ENCODE data around the gene CCT7.
"Not testable (repeated sequence)": the region's sequence is repeated elsewhere in the genome, so short reads cannot be mapped to it uniquely, and the experiment has no call there.

CCT7 gene

DNA sequence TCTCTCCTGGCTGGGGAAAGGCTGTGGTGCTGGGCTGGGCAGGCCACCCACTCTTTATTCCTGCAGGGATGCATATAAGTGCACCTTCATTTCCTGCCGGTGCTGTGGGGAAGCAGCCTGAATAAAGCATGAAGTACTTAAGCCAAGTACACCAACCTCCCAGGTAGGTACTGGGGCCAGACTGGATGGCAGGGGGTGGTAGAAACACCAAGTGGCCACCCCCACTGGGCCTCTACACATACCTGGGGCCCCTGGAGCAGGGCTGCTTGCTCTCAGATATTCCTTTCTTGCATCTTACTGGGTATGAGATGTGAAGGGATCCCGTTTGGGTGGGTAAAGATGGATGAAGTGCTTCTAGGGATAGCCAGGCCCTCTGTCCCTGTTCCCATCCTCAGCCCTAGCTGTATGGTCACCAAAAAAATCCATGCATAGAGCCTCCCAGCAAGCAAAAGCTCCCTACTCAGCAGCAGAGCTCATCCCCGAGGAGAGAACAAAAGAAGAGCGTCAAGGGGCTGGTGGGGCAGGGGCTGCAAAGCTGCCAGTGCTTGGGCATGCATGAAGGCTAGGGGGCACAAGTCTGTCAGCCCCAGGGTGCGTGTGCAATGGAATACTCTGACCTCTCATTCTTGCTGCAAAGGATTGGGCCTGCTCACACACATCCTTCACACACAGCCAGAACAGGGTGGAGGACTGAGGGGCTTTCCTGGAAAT lies 22.0 kb downstream of the CCT7 start:
- DNase-seq (ENCODE audit: low spot score) = no peak

DNA sequence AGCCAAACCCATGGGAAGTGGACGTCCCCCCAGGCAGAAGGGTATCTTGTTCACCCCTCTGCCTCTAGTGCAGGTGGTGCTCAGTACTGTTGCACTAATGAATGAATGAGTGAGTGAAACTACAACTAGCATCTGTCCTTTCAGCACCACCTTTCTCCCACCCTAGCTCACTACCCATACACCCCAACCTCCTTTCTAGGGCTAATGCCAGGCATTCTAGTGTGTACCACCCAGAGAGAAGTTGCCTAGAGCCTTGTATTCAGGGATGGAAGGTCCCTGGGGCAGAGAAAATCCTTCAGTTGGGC lies 22.5 kb downstream of the CCT7 start:
- no peak for DNase-seq (ENCODE audit: low spot score)

DNA sequence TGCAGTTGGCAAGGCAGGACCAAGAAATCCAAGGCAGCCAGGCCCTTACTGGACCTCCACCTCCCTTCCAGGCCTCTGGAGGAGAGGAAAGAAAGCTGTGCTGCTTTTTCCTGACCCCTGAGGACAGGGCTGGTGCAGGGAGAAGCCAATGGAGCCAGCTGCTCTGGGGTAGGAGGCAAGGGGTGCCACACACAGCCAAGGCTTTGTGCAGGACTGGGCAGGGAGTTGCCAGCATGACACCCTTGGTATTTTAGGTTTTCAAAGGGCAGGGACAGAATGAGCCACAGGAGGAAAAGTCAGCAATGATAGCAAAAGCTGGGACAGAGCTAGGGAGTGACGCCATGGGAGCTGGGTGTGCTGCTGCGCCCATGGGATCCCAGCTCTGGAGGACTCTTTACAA lies 22.9 kb downstream of the CCT7 start:
- no peak for DNase-seq (ENCODE audit: low spot score)

DNA sequence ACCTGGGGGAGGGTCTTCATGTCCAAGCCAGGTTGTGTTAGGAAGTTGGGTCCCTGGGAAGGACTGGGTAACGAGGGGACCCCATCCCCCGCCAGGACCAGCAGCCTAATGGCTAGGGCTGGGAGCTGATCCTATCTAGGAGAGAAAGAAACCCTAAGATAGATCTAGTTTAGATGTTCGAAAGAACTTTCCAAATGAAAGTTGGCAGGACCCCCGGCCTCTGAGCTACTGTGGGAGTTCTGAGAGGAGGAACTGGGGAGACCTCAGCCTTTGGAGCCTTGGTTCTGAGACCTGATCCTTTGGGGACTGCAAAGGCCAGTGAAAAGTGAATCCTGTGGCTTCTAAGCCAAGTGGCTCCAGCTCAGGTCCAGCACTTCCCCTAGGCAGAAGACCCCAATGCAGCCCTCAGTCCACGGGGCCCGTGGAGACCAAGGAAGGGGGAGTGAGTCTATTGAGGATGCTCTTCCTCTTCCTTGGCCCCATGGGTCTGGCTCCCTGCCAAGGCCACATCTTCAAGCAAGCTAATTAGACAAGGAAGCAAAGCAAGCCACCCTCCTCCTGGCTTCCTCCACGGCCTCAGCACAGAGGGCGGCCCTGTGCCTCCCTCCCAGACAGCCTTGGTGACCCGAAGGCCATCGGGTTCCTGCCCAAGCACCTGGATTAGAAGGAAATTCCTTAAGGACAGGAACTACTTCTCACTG lies 23.5 kb downstream of the CCT7 start:
- DNase-seq (ENCODE audit: low spot score) = no peak

DNA sequence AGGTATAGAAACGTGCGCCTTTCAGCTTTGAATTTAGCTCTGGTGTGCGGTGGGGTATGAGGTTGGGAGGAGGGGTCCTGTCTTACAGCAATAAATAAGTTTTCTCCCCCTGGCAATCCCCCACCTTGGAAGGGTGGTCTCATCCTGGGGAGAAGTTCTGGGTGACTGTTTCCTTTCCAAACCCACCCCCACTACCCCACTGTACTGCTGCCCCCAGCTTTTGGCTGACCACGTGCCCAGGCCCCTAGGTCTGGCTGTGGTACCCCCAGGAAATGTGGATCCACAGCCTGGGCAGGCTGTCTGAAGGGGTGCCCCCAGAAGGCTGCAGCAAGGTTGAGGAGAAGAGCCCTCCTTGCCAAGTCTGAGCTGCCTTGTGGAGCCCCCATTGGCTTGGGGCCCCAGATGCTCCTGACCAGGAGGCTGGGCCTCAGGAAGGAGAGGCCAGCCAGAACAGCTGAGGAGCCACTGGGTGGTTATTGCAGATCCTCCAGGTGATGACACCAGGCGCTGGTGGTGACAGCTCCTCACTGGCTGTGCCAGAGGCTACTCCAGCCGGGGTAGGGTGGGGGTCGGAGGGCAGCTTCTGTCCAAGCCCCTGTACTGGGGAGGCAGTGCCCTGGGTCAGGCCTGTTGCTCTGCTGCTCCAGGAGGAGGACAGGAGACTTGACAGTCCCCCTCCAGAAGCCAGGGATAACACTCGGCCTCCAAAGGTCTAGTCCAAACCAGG lies 24.2 kb downstream of the CCT7 start:
- DNase-seq (ENCODE audit: low spot score) = no peak

DNA sequence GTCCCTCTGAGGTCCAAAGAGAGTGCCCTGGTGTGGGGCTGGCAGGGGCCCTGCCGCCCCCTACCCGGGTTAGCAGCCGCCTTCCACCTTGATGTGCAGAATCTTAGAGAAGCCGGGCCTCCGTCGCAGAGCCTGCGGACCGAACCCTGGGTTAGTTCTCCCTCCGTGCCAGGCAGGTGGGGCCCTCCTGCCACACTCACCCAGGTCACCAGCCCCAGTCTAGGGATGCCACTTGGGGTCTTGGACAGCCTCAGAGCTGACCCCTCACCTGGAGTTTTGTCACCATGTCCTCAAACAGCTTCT lies 24.8 kb downstream of the CCT7 start:
- no peak for DNase-seq (ENCODE audit: low spot score)

DNA sequence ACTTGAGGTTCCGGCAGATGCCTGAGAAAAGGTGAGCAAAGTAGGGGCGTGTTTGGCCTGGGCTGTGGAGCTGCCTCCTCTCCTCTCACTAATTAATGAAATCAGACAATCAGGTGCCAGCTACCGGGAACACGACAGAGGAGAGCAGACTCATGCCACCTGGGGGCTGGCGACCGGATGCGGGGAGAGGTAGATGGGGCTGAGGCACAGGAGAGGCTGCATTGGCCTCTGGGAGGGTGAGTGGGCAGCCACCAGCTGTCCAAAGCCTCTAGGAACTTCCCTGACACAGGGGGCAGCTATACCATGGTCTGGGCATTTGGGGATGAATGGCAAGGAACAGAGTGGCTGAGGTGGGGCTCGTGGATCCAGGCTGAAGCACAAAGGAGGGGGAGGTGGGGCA lies 25.2 kb downstream of the CCT7 start:
- no peak for DNase-seq (ENCODE audit: low spot score)

DNA sequence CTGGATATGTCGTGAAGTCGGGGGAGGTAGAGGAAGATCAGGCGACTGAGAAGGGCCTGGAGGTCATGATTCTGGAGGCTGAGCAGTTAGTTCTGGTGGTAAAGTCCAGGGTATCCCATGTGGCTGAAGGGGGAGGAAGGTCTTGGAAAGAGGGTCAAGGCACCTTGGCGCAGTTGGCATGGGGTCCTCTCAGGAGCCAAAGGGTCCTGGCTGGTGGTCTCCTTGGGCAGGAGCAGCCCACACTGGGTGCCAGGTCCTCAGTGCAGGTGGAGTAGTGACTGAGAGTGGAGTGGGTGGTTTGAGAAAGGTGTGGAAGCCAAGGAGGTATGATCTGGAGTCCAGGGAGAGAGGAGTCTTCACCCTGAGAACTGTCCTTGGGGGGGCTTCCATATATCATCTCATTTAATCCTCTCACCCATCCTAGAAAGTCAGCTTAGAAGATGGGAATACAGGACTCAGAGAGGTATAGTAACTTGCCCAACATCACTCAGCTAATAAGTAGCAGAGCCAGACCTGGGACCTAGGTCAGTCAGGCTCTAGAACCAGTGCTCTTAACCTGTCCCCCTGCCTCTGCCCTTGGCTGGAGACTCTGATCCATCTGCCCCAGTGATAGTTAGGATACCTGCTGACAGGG lies 25.7 kb downstream of the CCT7 start:
- DNase-seq (ENCODE audit: low spot score) = no peak

DNA sequence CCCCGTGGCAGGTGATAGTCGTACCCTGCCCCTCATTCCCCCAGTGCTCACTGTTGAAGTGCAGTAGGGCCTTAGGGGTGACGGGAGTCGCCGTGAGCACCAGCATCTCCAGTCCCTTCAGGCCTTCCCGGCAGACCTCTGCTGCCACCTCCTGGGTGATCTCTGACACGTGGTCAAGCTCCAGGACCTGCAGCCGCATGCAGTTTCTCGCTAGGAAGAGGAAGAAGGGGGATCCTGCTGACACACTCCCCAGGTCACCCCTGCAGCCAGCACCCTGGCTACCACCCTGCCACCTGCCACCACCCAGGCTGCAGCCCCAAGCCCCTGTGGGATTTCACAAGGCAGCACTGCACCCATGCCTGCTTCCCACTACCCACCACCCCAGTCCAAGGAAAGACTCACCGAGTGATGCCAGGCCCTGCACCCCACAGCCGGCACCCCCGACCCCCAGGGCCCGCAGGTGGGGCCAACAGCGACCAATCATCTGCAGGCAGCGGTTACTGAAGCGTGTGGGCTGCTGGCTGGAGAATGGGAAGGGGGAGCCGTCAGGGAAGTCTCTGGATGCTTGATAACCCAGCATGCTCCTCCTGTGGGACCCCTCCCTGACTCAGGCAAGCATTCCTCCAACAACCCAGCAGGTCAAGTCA lies 26.4 kb downstream of the CCT7 start:
- no peak for DNase-seq (ENCODE audit: low spot score)

DNA sequence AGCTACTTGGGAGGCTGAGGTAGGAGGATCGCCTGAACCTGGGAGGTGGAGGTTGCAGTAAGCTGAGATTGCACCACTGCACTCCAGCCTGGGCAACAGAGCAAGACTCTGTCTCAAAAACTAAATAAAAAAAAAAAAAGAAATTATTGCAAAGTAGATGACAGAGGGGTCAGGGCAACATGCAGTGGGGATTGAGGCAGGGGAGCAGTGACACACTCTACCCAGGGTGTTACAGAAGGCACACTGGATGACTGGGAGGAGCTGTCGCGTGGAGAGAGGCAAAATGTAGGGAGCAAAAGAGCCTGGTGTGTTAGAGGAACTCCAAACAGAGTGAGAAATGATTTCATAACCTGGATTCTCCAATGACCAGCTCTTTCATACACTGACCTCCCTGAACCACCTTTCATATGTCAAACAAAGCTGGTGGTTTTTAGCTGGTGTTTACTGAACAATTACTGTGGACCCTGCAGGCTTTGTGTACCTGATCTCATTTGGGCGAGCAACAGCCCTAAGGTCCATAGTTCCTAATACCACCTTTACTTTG lies 28.1 kb downstream of the CCT7 start:
- no peak for DNase-seq (ENCODE audit: low spot score)

DNA sequence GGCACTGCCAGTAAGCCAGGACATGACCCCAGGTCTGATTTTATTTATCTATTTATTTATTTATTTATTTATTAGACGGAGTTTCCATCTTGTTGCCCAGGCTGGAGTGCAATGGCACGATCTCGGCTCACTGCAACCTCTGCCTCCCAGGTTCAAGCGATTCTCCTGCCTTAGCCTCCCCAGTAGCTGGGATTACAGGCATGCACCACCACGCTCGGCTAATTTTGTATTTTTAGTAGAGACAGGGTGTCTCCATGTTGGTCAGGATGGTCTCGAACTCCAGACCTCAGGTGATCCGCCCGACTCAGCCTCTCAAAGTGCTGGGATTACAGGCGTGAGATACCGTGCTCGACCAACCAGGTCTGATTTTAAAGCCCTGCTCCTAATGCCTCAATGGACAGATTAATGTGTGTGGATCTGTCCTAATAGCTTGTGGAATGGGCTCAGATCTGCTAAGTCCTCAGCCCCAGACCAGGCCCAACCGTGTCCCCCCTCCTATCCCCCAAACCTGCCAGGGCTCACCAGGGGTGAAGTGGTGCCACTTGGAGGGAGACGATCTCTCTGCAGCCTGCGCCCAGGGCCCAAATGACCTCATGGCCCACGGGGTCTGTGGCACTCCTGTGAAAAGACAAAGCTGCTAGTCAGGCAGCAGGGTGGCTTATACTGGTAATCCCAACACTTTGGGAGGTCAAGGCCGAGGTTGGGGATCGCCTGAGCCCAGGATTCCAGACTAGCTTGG lies 28.8 kb downstream of the CCT7 start:
- DNase-seq (ENCODE audit: low spot score) = not testable (repeated sequence)

DNA sequence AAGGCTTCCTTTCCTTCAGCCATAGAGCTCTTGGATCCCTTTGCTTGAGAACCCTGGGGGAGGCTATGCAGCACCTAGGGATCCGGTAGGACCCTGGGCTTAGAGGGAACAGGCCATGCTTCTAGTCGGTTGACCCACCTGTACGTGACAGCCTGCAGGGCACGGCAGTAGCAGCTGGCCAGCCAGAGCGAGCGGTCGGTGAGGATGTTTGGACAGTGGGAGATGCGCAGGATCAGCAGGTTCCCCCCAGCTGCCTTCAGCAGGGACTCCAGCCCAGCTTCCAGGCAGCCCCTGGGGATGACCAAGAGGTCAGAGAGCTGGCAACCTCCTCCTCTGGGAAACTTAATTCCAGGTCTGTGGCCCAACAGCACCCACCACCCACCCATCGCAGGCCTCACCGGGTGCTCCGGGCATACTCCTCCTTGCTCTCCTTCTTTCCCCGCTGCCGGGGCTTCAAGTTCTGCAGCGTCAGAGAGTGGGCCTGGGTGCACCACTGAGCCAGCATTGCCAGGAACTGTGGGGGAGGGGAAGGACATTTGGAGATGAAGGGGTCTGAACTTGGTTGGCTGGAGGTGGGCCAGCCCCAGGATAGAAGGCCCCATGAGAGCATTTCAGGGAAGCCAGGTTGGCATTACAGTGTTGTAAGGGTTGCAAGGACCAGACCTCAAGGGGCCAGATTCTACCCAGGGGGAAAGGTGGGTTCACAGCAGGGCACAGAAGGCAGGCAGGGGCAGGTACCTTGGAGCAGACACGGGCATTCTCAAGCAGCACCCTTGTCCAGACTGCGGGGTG lies 29.6 kb downstream of the CCT7 start:
- DNase-seq (ENCODE audit: low spot score) = no peak

DNA sequence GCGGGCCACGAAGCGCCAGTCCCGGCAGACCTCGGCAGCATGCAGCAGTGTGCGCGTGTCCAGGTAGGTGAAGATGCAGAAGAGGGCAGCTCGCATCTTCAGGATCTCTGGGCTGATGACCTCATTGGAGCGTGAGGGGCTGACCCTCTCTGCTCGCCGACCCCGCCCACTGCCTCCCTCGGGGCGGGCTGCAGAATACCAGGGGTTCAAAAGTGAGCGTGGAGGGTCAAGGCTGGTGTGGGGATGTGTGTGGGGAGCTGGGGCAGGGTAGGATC lies 30.2 kb downstream of the CCT7 start:
- DNase-seq (ENCODE audit: low spot score) = no peak

DNA sequence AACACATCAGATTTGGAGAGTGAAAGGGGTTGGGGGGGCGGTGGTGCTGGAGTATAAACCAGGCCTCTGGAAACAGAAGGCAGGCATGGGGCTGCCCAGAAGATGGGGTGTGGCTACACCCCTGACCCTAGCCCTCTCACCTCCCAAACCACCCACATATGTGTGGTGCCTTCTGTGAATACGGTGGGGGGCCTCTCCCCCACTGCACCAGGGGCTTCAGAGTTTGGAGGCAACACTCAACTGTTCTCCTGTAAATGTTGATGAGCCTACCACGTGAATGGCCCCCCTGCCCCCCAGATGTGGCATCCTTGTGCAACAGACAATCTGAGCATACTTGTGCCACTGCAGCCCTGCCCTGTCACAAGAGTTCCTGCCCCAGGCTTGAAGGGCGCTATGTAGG lies 30.7 kb downstream of the CCT7 start:
- no peak for DNase-seq (ENCODE audit: low spot score)

DNA sequence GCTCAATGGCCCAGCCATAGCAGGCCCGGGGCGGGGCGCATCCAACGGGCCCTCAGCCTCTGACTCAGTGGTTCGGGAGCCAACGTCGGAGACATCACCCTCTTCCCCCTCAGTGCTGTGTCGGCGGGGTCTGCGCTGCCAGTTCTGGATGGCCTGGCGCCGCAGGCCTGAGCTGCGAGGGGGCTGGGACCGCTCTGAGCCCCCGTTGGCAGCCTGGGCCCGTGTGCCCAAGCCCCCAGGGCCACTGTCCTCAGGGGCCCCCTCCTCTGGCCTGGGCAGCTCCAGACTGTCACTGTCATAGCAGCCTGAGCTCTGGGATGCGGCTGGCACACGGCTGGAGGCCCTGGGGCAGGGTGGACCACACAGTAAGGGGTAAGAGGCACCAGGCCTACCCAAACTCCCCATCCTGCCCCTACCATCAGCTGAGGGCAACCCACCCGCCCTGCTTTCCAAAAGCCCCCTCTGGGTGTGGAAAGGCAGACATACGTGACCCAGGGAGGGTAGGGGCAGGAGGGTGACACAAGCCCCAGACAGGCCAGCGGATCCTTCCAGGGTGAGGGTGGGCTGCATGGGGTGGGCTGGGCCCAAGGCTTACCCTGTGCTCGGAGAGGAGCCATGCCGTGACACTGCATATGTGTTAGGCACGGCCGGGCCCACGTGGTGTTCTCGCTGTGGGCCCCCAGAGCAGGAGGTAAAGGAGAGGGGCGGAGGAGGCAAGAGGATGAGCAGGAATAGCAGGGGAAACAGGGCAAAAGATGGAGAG lies 31.4 kb downstream of the CCT7 start:
- DNase-seq (ENCODE audit: low spot score) = no peak

DNA sequence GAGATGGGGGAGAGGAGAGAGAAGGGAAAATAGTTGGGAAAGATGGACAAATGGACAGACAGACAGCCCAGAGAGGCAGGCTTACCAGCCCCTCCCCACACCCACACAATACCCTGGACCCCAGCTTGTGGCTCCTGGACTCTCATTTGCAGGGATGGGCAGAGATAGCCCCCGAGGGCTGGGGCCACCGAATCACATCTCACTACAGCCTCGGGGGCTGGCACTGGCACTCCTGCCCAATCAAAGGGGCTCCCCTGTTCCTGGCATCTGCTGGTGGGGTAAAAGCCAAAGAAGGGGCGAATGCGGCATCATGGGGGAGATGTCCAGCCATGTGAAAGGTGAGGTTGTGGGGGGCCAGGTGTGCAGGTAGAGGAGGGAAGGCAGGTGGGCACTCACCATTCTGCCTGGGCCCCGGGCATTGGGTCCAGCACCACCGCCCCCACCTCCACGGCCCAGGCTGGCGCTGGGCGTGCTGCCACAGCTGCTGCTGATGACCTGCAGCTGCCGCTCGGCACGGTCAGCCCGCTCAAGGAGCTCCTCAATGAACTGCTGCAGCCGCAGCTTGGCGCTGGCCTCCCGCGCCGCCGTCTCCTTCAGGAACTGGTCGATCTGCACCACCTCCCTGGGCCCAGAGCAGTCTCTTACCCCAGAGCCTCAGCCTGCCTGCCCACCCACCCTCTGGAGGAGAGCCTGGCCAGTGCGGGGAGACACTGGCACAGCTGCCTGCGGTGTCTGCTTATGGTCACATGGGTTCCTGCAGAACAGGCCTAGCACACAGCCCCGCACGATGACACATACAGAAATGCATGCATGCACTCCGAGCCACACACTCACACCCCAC lies 32.2 kb downstream of the CCT7 start:
- DNase-seq (ENCODE audit: low spot score) = no peak

DNA sequence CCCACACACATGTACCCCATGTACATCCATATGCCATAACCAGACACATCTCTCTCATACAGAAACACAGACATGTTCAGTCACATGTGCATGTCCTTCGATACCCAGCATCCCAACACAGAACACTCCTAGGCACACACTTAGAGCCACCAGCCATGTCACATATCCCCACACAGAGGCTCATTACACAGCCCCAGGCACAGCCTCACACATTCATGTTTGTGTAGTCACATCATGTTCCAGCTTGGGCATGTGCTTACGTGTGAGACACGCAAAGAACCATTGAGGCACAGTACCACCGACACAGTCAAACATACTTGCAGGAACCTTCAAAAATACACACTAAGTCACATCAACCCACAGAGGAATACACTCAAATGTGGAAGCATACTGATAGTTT lies 32.9 kb downstream of the CCT7 start:
- DNase-seq (ENCODE audit: low spot score) = no peak

DNA sequence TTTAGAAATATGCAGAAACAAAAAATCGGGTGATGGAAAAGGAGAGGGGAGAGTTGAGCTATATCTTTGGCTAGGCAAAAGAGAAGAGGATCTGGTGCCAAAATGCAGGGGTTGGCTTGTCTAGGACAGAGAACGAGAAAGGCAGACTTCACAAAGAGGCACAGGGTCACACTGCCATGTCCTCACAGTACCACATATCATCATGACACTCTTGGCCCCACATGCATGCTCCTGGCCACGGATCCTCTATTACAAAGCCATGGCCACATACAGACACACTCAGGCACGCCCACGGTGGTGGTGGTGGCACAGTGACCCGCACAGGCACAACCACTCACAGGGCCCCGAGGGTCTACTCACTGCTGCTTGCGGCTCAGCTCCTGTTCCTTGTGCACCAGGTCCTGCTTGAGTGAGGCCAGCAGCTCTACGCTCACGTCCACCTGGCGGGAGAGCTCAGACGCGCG lies 34.3 kb downstream of the CCT7 start:
- no peak for DNase-seq (ENCODE audit: low spot score)

All from LoVo (cell line).